Pancreas (tissue), 10 donors: ENCODE data around the gene RNF149. TPM values are rescaled to one million over a fixed set of nuclear protein-coding genes. Genes with fewer than 3 reads are reported as not detected.
"Not testable (repeated sequence)": the region's sequence is repeated elsewhere in the genome, so short reads cannot be mapped to it uniquely, and the experiment has no call there.

Experiments used
- ATAC-seq, 4 donors: fragments of 200-7000 bp; cut with Tn5 transposase; one replicate each; pipeline versions ENCODE4 v1.8.0 to v1.9.1; 2020; ENCODE audit warnings: mild to moderate bottlenecking in 4 of 4, moderate library complexity in 4 of 4
- DNase-seq, 6 donors: peaks; one replicate each; pipeline ENCODE4 v3.0.0-alpha.2; 2020
- FAIRE-seq: peaks from 2 replicates; lab custom pipeline; 2012; peaks lifted over from hg19 to GRCh38; lab: Jason Lieb, UNC
- H3K27ac ChIP-seq, 4 donors: fragments of 200-600 bp; sonication (generic); 1 replicate in 3 of 4; 2 replicates in 1 of 4; pipeline versions ENCODE4 v1.5.0 to v1.8.0; 2020
- H3K27me3 ChIP-seq, 4 donors: fragments of 200-600 bp; one replicate each; pipeline ENCODE4 v1.8.0; 2021
- H3K36me3 ChIP-seq, 3 donors: fragments of 200-600 bp; sonication (generic) in 1 of 3; one replicate each; pipeline versions ENCODE4 v1.5.0 to v1.8.0; 2020 to 2021
- H3K4me1 ChIP-seq, 3 donors: fragments of 200-600 bp; one replicate each; pipeline ENCODE4 v1.8.0; 2021
- H3K4me3 ChIP-seq, 4 donors: fragments of 200-600 bp; sonication (generic) in 2 of 4; one replicate each; pipeline versions ENCODE4 v1.5.0 to v1.8.0; 2020 to 2021
- H3K9me3 ChIP-seq, 4 donors: fragments of 200-600 bp; one replicate each; pipeline ENCODE4 v1.8.0; 2021
- CTCF ChIP-seq, 4 donors: fragments of 200-600 bp; sonication (generic) in 3 of 4; IDR thresholded peaks; one replicate each; pipeline versions ENCODE4 v1.5.0 to v1.8.0; 2021; ENCODE audit warnings: antibody characterized with exemption in 4 of 4
- WGBS, 2 donors: extraction: QIAGEN DNeasy Blood & Tissue Kit; methylation state at CpG; one replicate each; pipeline ENCODE4 v1.1.7; 2013; 5-methylcytosine and 5-hydroxymethylcytosine counted together
- intact Hi-C, 3 donors: fragments of 100-400 bp; cut with DNase I; formaldehyde crosslinking; loops; one replicate each; pipeline versions ENCODE4 v1.11.1 to v1.14.2; 2022
- polyA plus RNA-seq, 2 donors: library from polyadenylated mRNA; stranded (reverse); fragments of 200-250 nt; gene quantifications; one replicate each; pipeline ENCODE4 v1.2.3, GENCODE V29; 2013
- total RNA-seq, 6 donors: library from RNA; stranded (reverse); fragmentation: NEBNext Ultra II Directional in 4 of 6; extraction: Animal tissue kit (Norgen Biotek cat#: 25700) in 4 of 6; gene quantifications; one replicate each; pipeline versions ENCODE4 v1.2.1 to v1.2.4, GENCODE V29; 2021 to 2023
- donor health status: healthy with polysubstance abuse.
- donor health status: DM: no; HTN: no; CAD: no; lungs with moderate emphysema.
- donor health status: DM: no; HTN: no; CAD: no.
- donor health status: control.
- donor health status: control.
- donor health status: Bipolar disorder and iron deficiency.
- donor health status: DM: yes; HTN: yes; CAD: no.
- donor health status: DM: no; HTN: no; CAD: no.
- donor health status: DM: no; HTN: no; CAD: no.
- donor health status: DM: yes; HTN: yes; CAD: no.

The RNF149 gene
- total and polyA plus RNA-seq, 8 donors: 18.8 to 36.9 (median 25.3) TPM

- no peak for TF ChIP-seq CTCF (IDR thresholded peaks at IDR 0.05)
- FAIRE-seq: no peak
Measured at GRCh38 chr2:101328474-101329007, 20.0 kb upstream of the RNF149 start.

GRCh38 chr2:101327863-101328394 lies 19.4 kb upstream of the RNF149 start:
- WGBS, 2 donors: 26 to 30% methylated on average over 5 of the region's 5 CpGs
- no peaks in the 10 kb centered on the region for H3K9me3 ChIP-seq
- DNase-seq (peak in 4 of 6 donors; percentile 57 to 85 (median 72)), FAIRE-seq (no peak), ATAC-seq (peak; percentile 78 to 92 (median 82))
- no peak overlapping the region for H3K4me3 ChIP-seq
- H3K27ac ChIP-seq: peak overlapping the region in 2 of 4 donors; percentile 55 to 62
- intact Hi-C loops: no loop called here
- no peak for TF ChIP-seq CTCF (IDR thresholded peaks at IDR 0.05)
- no peaks in the 10 kb centered on the region for H3K36me3 ChIP-seq
- no peaks in the 10 kb centered on the region for H3K27me3 ChIP-seq
- H3K4me1 ChIP-seq: peaks cover 0 to 15% (median 0%) of the 10 kb centered on the region in 3 donors

More at GRCh38 chr2:101328474-101329007, 20.0 kb upstream of the RNF149 start:
- 60 to 65% methylated on average over 3 of the region's 3 CpGs for WGBS, 2 donors
- H3K27me3 ChIP-seq: no peaks in the 10 kb centered on the region
- intact Hi-C loops: no loop called here
- no peaks in the 10 kb centered on the region for H3K36me3 ChIP-seq
- ATAC-seq (peak in 3 of 4 donors; percentile 55 to 82 (median 70)), DNase-seq (no peak)
- H3K9me3 ChIP-seq: no peaks in the 10 kb centered on the region
- peaks cover 0 to 15% (median 0%) of the 10 kb centered on the region in 3 donors for H3K4me1 ChIP-seq
- H3K4me3 ChIP-seq: no peak overlapping the region
- H3K27ac ChIP-seq: peak overlapping the region in 2 of 4 donors; percentile 50 to 55

GRCh38 chr2:101325425-101325824 lies 16.9 kb upstream of the RNF149 start:
- no peaks in the 10 kb centered on the region for H3K36me3 ChIP-seq
- no peak overlapping the region for H3K27ac ChIP-seq
- peaks cover 0 to 12% (median 0%) of the 10 kb centered on the region in 3 donors for H3K4me1 ChIP-seq
- no peak for TF ChIP-seq CTCF (IDR thresholded peaks at IDR 0.05)
- no peaks in the 10 kb centered on the region for H3K27me3 ChIP-seq
- ATAC-seq: no peak
- H3K9me3 ChIP-seq: no peaks in the 10 kb centered on the region
- DNase-seq: no peak
- 91 to 96% methylated on average over 1 of the region's 1 CpG for WGBS, 2 donors
- H3K4me3 ChIP-seq: no peak overlapping the region
- no peak for FAIRE-seq
- intact Hi-C loops: no loop called here

GRCh38 chr2:101316568-101316967 lies 8.1 kb upstream of the RNF149 start:
- H3K36me3 ChIP-seq, H3K9me3 ChIP-seq, intact Hi-C loops, ATAC-seq, H3K4me3 ChIP-seq, DNase-seq, H3K27ac ChIP-seq, H3K4me1 ChIP-seq, FAIRE-seq, H3K27me3 ChIP-seq: not testable (repeated sequence)
- 85 to 86% methylated on average over 6 of the region's 6 CpGs for WGBS, 2 donors

- peak in 2 of 6 donors; percentile 27 to 53 for DNase-seq
Measured at GRCh38 chr2:101311696-101312017, 3.2 kb upstream of the RNF149 start.

More at GRCh38 chr2:101311696-101312017, 3.2 kb upstream of the RNF149 start:
- Histone ChIP-seq H3K27me3 (no peaks in the 10 kb centered on the region), H3K4me3 (no peak overlapping the region), H3K36me3 (no peaks in the 10 kb centered on the region), H3K4me1 (peaks cover 0 to 23% (median 9%) of the 10 kb centered on the region in 3 donors), H3K9me3 (no peaks in the 10 kb centered on the region), H3K27ac (peak overlapping the region in 3 of 4 donors; percentile 12 to 51 (median 43))
- TF ChIP-seq CTCF (IDR thresholded peaks at IDR 0.05): no peak
- no peak for ATAC-seq
- FAIRE-seq: no peak
- WGBS, 2 donors: 36 to 55% methylated on average over 3 of the region's 3 CpGs
- intact Hi-C loops: no loop called here
